HCT116 (cell line): ENCODE data around the gene PLA2G4B.

Source experiments
- EZH2 ChIP-seq: fragments of 200-600 bp; sonication (generic); IDR thresholded peaks from 2 replicates; pipeline ENCODE4 v1.6.1; 2017; ENCODE audit warnings: antibody characterized with exemption, mixed run types
- EZH2phosphoT487 ChIP-seq: fragments of 200-600 bp; IDR thresholded peaks from 2 replicates; pipeline ENCODE4 v1.6.1; 2018; ENCODE audit warnings: antibody characterized with exemption, borderline replicate concordance
- POLR2A ChIP-seq: IDR thresholded peaks from 2 replicates; pipeline ENCODE4 v1.7.0; 2011; ENCODE audit warnings: borderline replicate concordance; ENCODE audit not compliant: insufficient read depth, insufficient read length; ENCODE audit errors: extremely low read depth
- POLR2AphosphoS5 ChIP-seq: IDR thresholded peaks from 2 replicates; pipeline ENCODE4 v1.6.1; 2011; ENCODE audit warnings: mild to moderate bottlenecking, low read depth, low read length, moderate library complexity
- SIN3A ChIP-seq: IDR thresholded peaks from 2 replicates; pipeline ENCODE4 v1.6.1; 2012; ENCODE audit warnings: low read depth
- SP1 ChIP-seq: IDR thresholded peaks from 2 replicates; pipeline ENCODE4 v1.6.1; 2012; ENCODE audit warnings: low read depth
- TF ChIP-seq, protein P1 (sequence below), 3 experiments: fragments of 200-600 bp in 1 of 3; sonication (generic) in 1 of 3; IDR thresholded peaks in 2 of 3; conservative IDR thresholded peaks in 1 of 3; 2 replicates each; pipeline ENCODE4 v1.5.1; 2012 to 2017; ENCODE audit warnings: low read depth in 2 of 3, low read length in 2 of 3, antibody characterized with exemption in 1 of 3, borderline replicate concordance in 1 of 3, control low read depth in 1 of 3, mild to moderate bottlenecking in 1 of 3, mixed read lengths in 1 of 3, mixed run types in 1 of 3, moderate library complexity in 1 of 3; ENCODE audit not compliant: insufficient read depth in 1 of 3
- TF ChIP-seq, protein P2 (sequence below): IDR thresholded peaks from 2 replicates; pipeline ENCODE4 v1.6.1; 2011; ENCODE audit warnings: mild to moderate bottlenecking, low read length, moderate library complexity; ENCODE audit not compliant: insufficient replicate concordance; ENCODE audit errors: extremely low read depth

- TF ChIP-seq, protein P1, sequence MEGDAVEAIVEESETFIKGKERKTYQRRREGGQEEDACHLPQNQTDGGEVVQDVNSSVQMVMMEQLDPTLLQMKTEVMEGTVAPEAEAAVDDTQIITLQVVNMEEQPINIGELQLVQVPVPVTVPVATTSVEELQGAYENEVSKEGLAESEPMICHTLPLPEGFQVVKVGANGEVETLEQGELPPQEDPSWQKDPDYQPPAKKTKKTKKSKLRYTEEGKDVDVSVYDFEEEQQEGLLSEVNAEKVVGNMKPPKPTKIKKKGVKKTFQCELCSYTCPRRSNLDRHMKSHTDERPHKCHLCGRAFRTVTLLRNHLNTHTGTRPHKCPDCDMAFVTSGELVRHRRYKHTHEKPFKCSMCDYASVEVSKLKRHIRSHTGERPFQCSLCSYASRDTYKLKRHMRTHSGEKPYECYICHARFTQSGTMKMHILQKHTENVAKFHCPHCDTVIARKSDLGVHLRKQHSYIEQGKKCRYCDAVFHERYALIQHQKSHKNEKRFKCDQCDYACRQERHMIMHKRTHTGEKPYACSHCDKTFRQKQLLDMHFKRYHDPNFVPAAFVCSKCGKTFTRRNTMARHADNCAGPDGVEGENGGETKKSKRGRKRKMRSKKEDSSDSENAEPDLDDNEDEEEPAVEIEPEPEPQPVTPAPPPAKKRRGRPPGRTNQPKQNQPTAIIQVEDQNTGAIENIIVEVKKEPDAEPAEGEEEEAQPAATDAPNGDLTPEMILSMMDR (IDR thresholded peaks at IDR 0.05 in 2 of 3, conservative IDR thresholded peaks at IDR 0.05 in 1 of 3; ENCODE audit: borderline replicate concordance in 1 of 3, insufficient read depth in 1 of 3, low read depth in 2 of 3, low read length in 2 of 3), result no peak
- peak; percentile 69; the same call in 1 of the 2 replicates for TF ChIP-seq SIN3A
- TF ChIP-seq POLR2AphosphoS5, result peak; percentile 89
- TF ChIP-seq, protein P2, sequence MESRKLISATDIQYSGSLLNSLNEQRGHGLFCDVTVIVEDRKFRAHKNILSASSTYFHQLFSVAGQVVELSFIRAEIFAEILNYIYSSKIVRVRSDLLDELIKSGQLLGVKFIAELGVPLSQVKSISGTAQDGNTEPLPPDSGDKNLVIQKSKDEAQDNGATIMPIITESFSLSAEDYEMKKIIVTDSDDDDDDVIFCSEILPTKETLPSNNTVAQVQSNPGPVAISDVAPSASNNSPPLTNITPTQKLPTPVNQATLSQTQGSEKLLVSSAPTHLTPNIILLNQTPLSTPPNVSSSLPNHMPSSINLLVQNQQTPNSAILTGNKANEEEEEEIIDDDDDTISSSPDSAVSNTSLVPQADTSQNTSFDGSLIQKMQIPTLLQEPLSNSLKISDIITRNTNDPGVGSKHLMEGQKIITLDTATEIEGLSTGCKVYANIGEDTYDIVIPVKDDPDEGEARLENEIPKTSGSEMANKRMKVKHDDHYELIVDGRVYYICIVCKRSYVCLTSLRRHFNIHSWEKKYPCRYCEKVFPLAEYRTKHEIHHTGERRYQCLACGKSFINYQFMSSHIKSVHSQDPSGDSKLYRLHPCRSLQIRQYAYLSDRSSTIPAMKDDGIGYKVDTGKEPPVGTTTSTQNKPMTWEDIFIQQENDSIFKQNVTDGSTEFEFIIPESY, result no peak
- TF ChIP-seq EZH2phosphoT487, result no peak
- no peak for TF ChIP-seq EZH2
- no peak for TF ChIP-seq SP1
- TF ChIP-seq POLR2A, result no peak
Measured at GRCh38 chr15:41827880-41828806, 10.5 kb upstream of the PLA2G4B start, which contains the start of gene JMJD7.
